GM12874 (cell line): ENCODE measurements around the gene CCL7.

Experiments
- CTCF ChIP-seq: IDR thresholded peaks from 2 replicates; pipeline ENCODE4 v1.5.1; 2011; ENCODE audit warnings: low read depth, mild to moderate bottlenecking, control low read depth, low read length, moderate library complexity; ENCODE audit not compliant: insufficient read depth

The CCL7 gene

GRCh38 chr17:34313164-34313563, 43.1 kb downstream of the CCL7 start:
- no peak for TF ChIP-seq CTCF

- no peak for TF ChIP-seq CTCF
Measured at GRCh38 chr17:34314279-34314678, 44.3 kb downstream of the CCL7 start.

- TF ChIP-seq CTCF = 0 out of 2 replicates have a peak, but pooled peaks have one; percentile 30
Measured at GRCh38 chr17:34318474-34318873, 48.5 kb downstream of the CCL7 start.

GRCh38 chr17:34319039-34319483, 49.0 kb downstream of the CCL7 start, which contains the start of gene CCL8:
Gene CCL8, plus strand, starts transcription at chr17:34319435. Its CDS starts 67 bp downstream, at chr17:34319502.
- TF ChIP-seq CTCF = no peak
